PC-3 (cell line): ENCODE results near the gene TTLL10. TPM values are rescaled to one million over a fixed set of nuclear protein-coding genes. Genes with fewer than 3 reads are reported as not detected.
A peak's percentile ranks its signal among the peaks of the same experiment; 100 is the strongest.

Experiments used
- ATAC-seq: fragments of 200-7000 bp; cut with Tn5 transposase; 2 replicates; pipeline ENCODE4 v1.9.1; 2020; ENCODE audit warnings: mild to moderate bottlenecking, moderate library complexity
- BruUV-seq: library from RNA; stranded (reverse); fragments of 400-500 nt; replicated peaks from 2 replicates; lab custom pipeline; 2021; lab: Mats Ljungman, UMichigan
- CTCF ChIA-PET: fragments of 300-600 bp; sonication (Branson Sonifier 250); formaldehyde crosslinking; loops from one replicate; lab custom pipeline; 2022; ENCODE audit warnings: antibody characterized with exemption; lab: Charles Lee
- POLR2A ChIA-PET: fragments of 300-600 bp; sonication (Branson Sonifier 250); formaldehyde crosslinking; loops from one replicate; lab custom pipeline; 2022; ENCODE audit warnings: antibody characterized with exemption; ENCODE audit not compliant: unreplicated experiment; lab: Charles Lee
- DNase-seq: peaks from one replicate; pipeline ENCODE4 v3.0.0-alpha.2; 2015
- H2AFZ ChIP-seq: fragments of 300-600 bp; sonication (generic); 2 replicates; pipeline ENCODE4 v1.6.0; 2016; ENCODE audit warnings: antibody characterized with exemption, low read length
- H3F3A ChIP-seq: fragments of 300-600 bp; sonication (generic); one replicate; pipeline ENCODE4 v1.6.0; 2017; ENCODE audit warnings: antibody characterized with exemption, low read length, control low read depth, mild to moderate bottlenecking; ENCODE audit not compliant: unreplicated experiment
- H3K27ac ChIP-seq: fragments of 300-600 bp; sonication (generic); 2 replicates; pipeline ENCODE4 v1.5.1; 2016; ENCODE audit warnings: mild to moderate bottlenecking, low read length
- H3K27me3 ChIP-seq: fragments of 300-600 bp; sonication (generic); 2 replicates; pipeline ENCODE4 v1.6.1; 2016; ENCODE audit warnings: low read length, mixed read lengths
- H3K36me3 ChIP-seq: fragments of 300-600 bp; sonication (generic); 2 replicates; pipeline ENCODE4 v1.6.1; 2016; ENCODE audit warnings: low read depth, mixed run types, low read length, mixed read lengths
- H3K4me1 ChIP-seq: fragments of 300-600 bp; sonication (generic); 2 replicates; pipeline ENCODE4 v1.5.1; 2016; ENCODE audit warnings: low read length; ENCODE audit not compliant: insufficient read depth
- H3K4me2 ChIP-seq: fragments of 300-600 bp; sonication (generic); 2 replicates; pipeline ENCODE4 v1.6.0; 2016; ENCODE audit warnings: low read length
- H3K4me3 ChIP-seq: fragments of 300-600 bp; sonication (generic); 2 replicates; pipeline ENCODE4 v1.5.1; 2016; ENCODE audit warnings: mild to moderate bottlenecking, low read length, mixed read lengths
- H3K79me2 ChIP-seq: fragments of 300-600 bp; sonication (generic); 2 replicates; pipeline ENCODE4 v1.6.1; 2017; ENCODE audit warnings: low read length, mixed read lengths
- H3K9ac ChIP-seq: fragments of 300-600 bp; sonication (generic); 2 replicates; pipeline ENCODE4 v1.6.0; 2016; ENCODE audit warnings: mild to moderate bottlenecking, low read length
- H3K9me2 ChIP-seq: fragments of 300-600 bp; sonication (generic); replicated peaks from 2 replicates; pipeline ENCODE4 v1.6.1; 2016; ENCODE audit warnings: mixed run types, low read length, mixed read lengths
- H3K9me3 ChIP-seq: fragments of 300-600 bp; sonication (generic); 2 replicates; pipeline ENCODE4 v1.6.1; 2016; ENCODE audit warnings: low read length, mixed read lengths
- H4K20me1 ChIP-seq: fragments of 300-600 bp; sonication (generic); 2 replicates; pipeline ENCODE4 v1.6.1; 2016; ENCODE audit warnings: low read length, mixed read lengths
- EZH2 ChIP-seq: fragments of 300-600 bp; sonication (generic); IDR thresholded peaks from one replicate; pipeline ENCODE4 v1.6.1; 2017; ENCODE audit warnings: antibody characterized with exemption, mild to moderate bottlenecking, low read length; ENCODE audit not compliant: unreplicated experiment
- EZH2phosphoT487 ChIP-seq: fragments of 300-600 bp; sonication (generic); IDR thresholded peaks from 2 replicates; pipeline ENCODE4 v1.6.1; 2018; ENCODE audit warnings: mild to moderate bottlenecking, antibody characterized with exemption, low read length, borderline replicate concordance
- intact Hi-C: fragments of 100-400 bp; cut with micrococcal nuclease; formaldehyde crosslinking; loops from 2 replicates; pipeline ENCODE4 v1.9.0; 2023
- total RNA-seq: library from RNA; depleted of rRNA; stranded (reverse); fragments of >200 nt; gene quantifications from 2 replicates; pipeline ENCODE4 v1.2.3, GENCODE V29; 2014
- TF ChIP-seq, protein P1 (sequence below): fragments of 300-600 bp; sonication (generic); conservative IDR thresholded peaks from 2 replicates; pipeline ENCODE4 v1.5.1; 2017; ENCODE audit warnings: antibody characterized with exemption, low read depth, mild to moderate bottlenecking, low read length

TTLL10 gene
- total RNA-seq, 1 experiment from 2014 or later, result 0.36 TPM

GRCh38 chr1:1230656-1231399 is 57.1 kb downstream of the TTLL10 start:
- ChIA-PET POLR2A (no interaction called here), CTCF (interaction anchor here (0.5 to 2.3 kb wide), 6 partner anchors 34 to 217 kb away, joined by 3 to 17 read pairs (median 4); no protein-coding TSS in a partner anchor)
- Histone ChIP-seq H3K27ac (peak overlapping the region; percentile 47), H3K36me3 (peaks cover 25% of the 10 kb centered on the region), H2AFZ (peak overlapping the region; percentile 50), H3K9ac (peak overlapping the region; percentile 95), H3K79me2 (peaks cover 92% of the 10 kb centered on the region), H3K9me3 (no peaks in the 10 kb centered on the region), H3F3A (no peaks in the 10 kb centered on the region), H4K20me1 (peaks cover 18% of the 10 kb centered on the region), H3K4me2 (peak overlapping the region; percentile 84), H3K4me1 (peaks cover 28% of the 10 kb centered on the region), H3K9me2 (no peaks in the 10 kb centered on the region), H3K27me3 (no peaks in the 10 kb centered on the region), H3K4me3 (peak overlapping the region; percentile 81)
- BruUV-seq, result TSS peak; percentile 87
- DNase-seq (peak; percentile 81), ATAC-seq (peak; percentile 23)
- TF ChIP-seq EZH2phosphoT487, result no peak
- TF ChIP-seq EZH2, result no peak
- TF ChIP-seq, protein P1, sequence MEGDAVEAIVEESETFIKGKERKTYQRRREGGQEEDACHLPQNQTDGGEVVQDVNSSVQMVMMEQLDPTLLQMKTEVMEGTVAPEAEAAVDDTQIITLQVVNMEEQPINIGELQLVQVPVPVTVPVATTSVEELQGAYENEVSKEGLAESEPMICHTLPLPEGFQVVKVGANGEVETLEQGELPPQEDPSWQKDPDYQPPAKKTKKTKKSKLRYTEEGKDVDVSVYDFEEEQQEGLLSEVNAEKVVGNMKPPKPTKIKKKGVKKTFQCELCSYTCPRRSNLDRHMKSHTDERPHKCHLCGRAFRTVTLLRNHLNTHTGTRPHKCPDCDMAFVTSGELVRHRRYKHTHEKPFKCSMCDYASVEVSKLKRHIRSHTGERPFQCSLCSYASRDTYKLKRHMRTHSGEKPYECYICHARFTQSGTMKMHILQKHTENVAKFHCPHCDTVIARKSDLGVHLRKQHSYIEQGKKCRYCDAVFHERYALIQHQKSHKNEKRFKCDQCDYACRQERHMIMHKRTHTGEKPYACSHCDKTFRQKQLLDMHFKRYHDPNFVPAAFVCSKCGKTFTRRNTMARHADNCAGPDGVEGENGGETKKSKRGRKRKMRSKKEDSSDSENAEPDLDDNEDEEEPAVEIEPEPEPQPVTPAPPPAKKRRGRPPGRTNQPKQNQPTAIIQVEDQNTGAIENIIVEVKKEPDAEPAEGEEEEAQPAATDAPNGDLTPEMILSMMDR, result peak; percentile 55
- intact Hi-C loops, result loop anchor here (1.0 to 2.0 kb wide), 2 partner anchors 66 to 109 kb away; no protein-coding TSS in a partner anchor

- Histone ChIP-seq H3K4me3 (peak within 1 kb of the TSS; percentile 81), H3F3A (no peaks in the 10 kb centered on the region), H3K4me1 (peaks cover 36% of the 10 kb centered on the region), H3K27me3 (no peaks in the 10 kb centered on the region), H3K36me3 (peaks cover 23% of the 10 kb centered on the region), H3K27ac (peak within 1 kb of the TSS; percentile 47), H4K20me1 (peaks cover 18% of the 10 kb centered on the region), H2AFZ (peak within 1 kb of the TSS; percentile 50), H3K9me2 (no peaks in the 10 kb centered on the region), H3K9me3 (no peaks in the 10 kb centered on the region), H3K9ac (peak within 1 kb of the TSS; percentile 95), H3K79me2 (peaks cover 84% of the 10 kb centered on the region), H3K4me2 (peak within 1 kb of the TSS; percentile 84)
- ATAC-seq (peak; percentile 84), DNase-seq (peak; percentile 99)
- no TSS peak for BruUV-seq
- ChIA-PET CTCF (interaction anchor here (0.5 to 2.3 kb wide), 6 partner anchors 33 to 217 kb away, joined by 3 to 17 read pairs (median 4); no protein-coding TSS in a partner anchor), POLR2A (no interaction called here)
- TF ChIP-seq, protein P1, result no peak
- no peak for TF ChIP-seq EZH2
- TF ChIP-seq EZH2phosphoT487, result no peak
- intact Hi-C loops, result loop anchor here (2.0 kb wide), 1 partner anchor 67 kb away; no protein-coding TSS in a partner anchor
Measured at GRCh38 chr1:1231400-1232207, 57.9 kb downstream of the TTLL10 start, which contains the start of gene SDF4. TSS of gene SDF4 (minus strand) at chr1:1232001. CDS start at chr1:1228772, 3,229 bp downstream.
